ENCODE measurements around the gene ADGRG3.
A peak's percentile ranks its signal among the peaks of the same experiment; 100 is the strongest.
"Not testable (repeated sequence)": the region's sequence is repeated elsewhere in the genome, so short reads cannot be mapped to it uniquely, and the experiment has no call there.

The ADGRG3 gene

GRCh38 chr16:57729182-57729484, 61.0 kb downstream of the ADGRG3 start:
- Histone ChIP-seq H3K27me3 (no peaks in the 10 kb centered on the region), H3K36me3 (no peaks in the 10 kb centered on the region), H3K4me1 (no peaks in the 10 kb centered on the region), H3K4me3 (ENCODE audit: low read depth, low read length) (no peak overlapping the region), H3K9me3 (no peaks in the 10 kb centered on the region)
- TF ChIP-seq CTCF (IDR thresholded peaks at IDR 0.05; ENCODE audit: low read depth, low read length), result no peak
- DNase-seq, result no peak

- DNase-seq; H3K27me3 ChIP-seq; H3K36me3 ChIP-seq; H3K9me3 ChIP-seq; H3K4me1 ChIP-seq; H3K4me3 ChIP-seq (ENCODE audit: low read depth, low read length): not testable (repeated sequence)
These were observed 61.7 kb downstream of the ADGRG3 start for GRCh38 chr16:57729852-57730251.

- H3K4me1 ChIP-seq, result no peaks in the 10 kb centered on the region
- no peak for TF ChIP-seq CTCF (IDR thresholded peaks at IDR 0.05; ENCODE audit: low read depth, low read length)
- H3K9me3 ChIP-seq, result no peaks in the 10 kb centered on the region
- DNase-seq, result no peak
- H3K36me3 ChIP-seq, result no peaks in the 10 kb centered on the region
- H3K27me3 ChIP-seq, result no peaks in the 10 kb centered on the region
- H3K4me3 ChIP-seq (ENCODE audit: low read depth, low read length), result no peak overlapping the region
These were observed 62.9 kb downstream of the ADGRG3 start for GRCh38 chr16:57730771-57731730.

GRCh38 chr16:57732037-57732436, 63.9 kb downstream of the ADGRG3 start:
- DNase-seq, result no peak
- TF ChIP-seq CTCF (IDR thresholded peaks at IDR 0.05; ENCODE audit: low read depth, low read length), result no peak
- H3K4me1 ChIP-seq, result no peaks in the 10 kb centered on the region
- H3K36me3 ChIP-seq, result peaks cover 3% of the 10 kb centered on the region
- no peaks in the 10 kb centered on the region for H3K27me3 ChIP-seq
- no peaks in the 10 kb centered on the region for H3K9me3 ChIP-seq
- H3K4me3 ChIP-seq (ENCODE audit: low read depth, low read length), result no peak overlapping the region

GRCh38 chr16:57732714-57733113, 64.6 kb downstream of the ADGRG3 start:
- no peak for TF ChIP-seq CTCF (IDR thresholded peaks at IDR 0.05; ENCODE audit: low read depth, low read length)
- Histone ChIP-seq H3K4me1 (no peaks in the 10 kb centered on the region), H3K9me3 (no peaks in the 10 kb centered on the region), H3K4me3 (ENCODE audit: low read depth, low read length) (no peak overlapping the region), H3K27me3 (no peaks in the 10 kb centered on the region), H3K36me3 (peaks cover 10% of the 10 kb centered on the region)
- no peak for DNase-seq

GRCh38 chr16:57734308-57734924, 66.3 kb downstream of the ADGRG3 start:
- no peaks in the 10 kb centered on the region for H3K27me3 ChIP-seq
- TF ChIP-seq CTCF (IDR thresholded peaks at IDR 0.05; ENCODE audit: low read depth, low read length), result no peak
- no peak for DNase-seq
- H3K4me3 ChIP-seq (ENCODE audit: low read depth, low read length), result peak overlapping the region; percentile 90
- H3K9me3 ChIP-seq, result no peaks in the 10 kb centered on the region
- H3K4me1 ChIP-seq, result no peaks in the 10 kb centered on the region
- peaks cover 10% of the 10 kb centered on the region for H3K36me3 ChIP-seq
